H1 (cell line): Measurements from ENCODE around the gene CNIH3. TPM values are rescaled to one million over a fixed set of nuclear protein-coding genes. Genes with fewer than 3 reads are reported as not detected.

Experiments
- CTCF ChIA-PET: fragments of 300-600 bp; sonication (Branson Sonifier 250); formaldehyde crosslinking; loops from one replicate; lab custom pipeline; 2021; ENCODE audit not compliant: partially characterized antibody; lab: Charles Lee
- POLR2A ChIA-PET: fragments of 300-600 bp; sonication (Branson Sonifier 250); formaldehyde crosslinking; loops from one replicate; lab custom pipeline; 2021; ENCODE audit warnings: inconsistent platforms; ENCODE audit not compliant: partially characterized antibody; lab: Charles Lee
- DNase-seq, 2 experiments: peaks; one replicate each; pipeline versions ENCODE4 v3.0.0 to v3.0.0-alpha.2; 2010 to 2022; ENCODE audit warnings: low spot score in 2 of 2, low read depth in 1 of 2, mixed read lengths in 1 of 2
- FAIRE-seq: peaks from 2 replicates; lab custom pipeline; 2011; peaks lifted over from hg19 to GRCh38; lab: Jason Lieb, UNC
- H2AFZ ChIP-seq: 2 replicates; pipeline ENCODE4 v1.8.1; 2012; ENCODE audit warnings: low read length, inconsistent platforms
- H2AK5ac ChIP-seq: 2 replicates; pipeline ENCODE4 v1.6.1; 2013; ENCODE audit warnings: low read depth, low read length
- H2BK120ac ChIP-seq: replicated peaks from 2 replicates; pipeline ENCODE3; 2013; ENCODE audit warnings: low read depth, low read length, inconsistent platforms
- H2BK12ac ChIP-seq: 2 replicates; pipeline ENCODE4 v1.6.1; 2013; ENCODE audit warnings: low read depth, low read length
- H2BK15ac ChIP-seq: 2 replicates; pipeline ENCODE4 v1.6.1; 2013; ENCODE audit warnings: low read length
- H2BK20ac ChIP-seq: 2 replicates; pipeline ENCODE4 v1.6.1; 2013; ENCODE audit warnings: low read length
- H2BK5ac ChIP-seq: 2 replicates; pipeline ENCODE4 v1.6.1; 2013; ENCODE audit warnings: low read depth, low read length
- H3K14ac ChIP-seq: 2 replicates; pipeline ENCODE4 v1.6.1; 2013; ENCODE audit warnings: inconsistent platforms; ENCODE audit not compliant: insufficient read length
- H3K18ac ChIP-seq: 2 replicates; pipeline ENCODE4 v1.6.1; 2013; ENCODE audit warnings: low read length; ENCODE audit errors: extremely low read depth
- H3K23ac ChIP-seq: 2 replicates; pipeline ENCODE4 v1.6.1; 2013; ENCODE audit warnings: inconsistent platforms; ENCODE audit not compliant: insufficient read length
- H3K23me2 ChIP-seq: 2 replicates; pipeline ENCODE4 v1.6.1; 2013; ENCODE audit warnings: low read depth, low read length
- H3K27ac ChIP-seq: 2 replicates; pipeline ENCODE4 v1.6.1; 2011; ENCODE audit warnings: low read depth, low read length, inconsistent platforms
- H3K27me3 ChIP-seq, 4 experiments: replicated peaks in 1 of 4; 1 replicate in 1 of 4; 2 replicates in 3 of 4; pipeline versions ENCODE4 v1.6.1 to v1.8.1; 2011 to 2013; ENCODE audit warnings: low read length in 3 of 4, mild to moderate bottlenecking in 3 of 4, inconsistent platforms in 2 of 4, mixed read lengths in 2 of 4, moderate library complexity in 1 of 4; ENCODE audit not compliant: control insufficient read depth in 3 of 4, insufficient read depth in 3 of 4; ENCODE audit errors: extremely low read depth in 1 of 4
- H3K36me3 ChIP-seq, 4 experiments: 2 replicates each; pipeline versions ENCODE4 v1.6.1 to v1.8.1; 2011 to 2013; ENCODE audit warnings: mild to moderate bottlenecking in 4 of 4, low read length in 3 of 4, moderate library complexity in 2 of 4, control low read depth in 1 of 4, inconsistent platforms in 1 of 4; ENCODE audit not compliant: insufficient read depth in 4 of 4, control insufficient read depth in 2 of 4
- H3K4ac ChIP-seq: replicated peaks from 2 replicates; pipeline ENCODE3; 2013; ENCODE audit warnings: low read length, low read depth, mixed read lengths, inconsistent platforms; ENCODE audit not compliant: insufficient read length
- H3K4me1 ChIP-seq, 4 experiments: replicated peaks in 1 of 4; 1 replicate in 1 of 4; 2 replicates in 3 of 4; pipeline versions ENCODE4 v1.6.1 to v1.8.1; 2011 to 2013; ENCODE audit warnings: low read length in 3 of 4, inconsistent platforms in 2 of 4, mixed read lengths in 1 of 4; ENCODE audit not compliant: insufficient read depth in 4 of 4, control insufficient read depth in 3 of 4
- H3K4me2 ChIP-seq, 2 experiments: 2 replicates each; pipeline versions ENCODE4 v1.6.1 to v1.8.1; 2011 to 2013; ENCODE audit warnings: low read depth in 2 of 2, low read length in 2 of 2, control low read depth in 1 of 2, inconsistent platforms in 1 of 2, mild to moderate bottlenecking in 1 of 2; ENCODE audit not compliant: insufficient read depth in 1 of 2
- H3K4me3 ChIP-seq, 4 experiments: fragments of 200-600, 300-600 bp in 1 of 4; sonication (generic), shearing (Covaris generic), sonication (Bioruptor Twin) in 1 of 4; 2 replicates each; pipeline versions ENCODE4 v1.5.1 to v1.8.1; 2011 to 2016; ENCODE audit warnings: low read length in 4 of 4, low read depth in 3 of 4, control low read depth in 2 of 4, inconsistent platforms in 2 of 4, mild to moderate bottlenecking in 2 of 4, mixed read lengths in 1 of 4, moderate library complexity in 1 of 4; ENCODE audit not compliant: insufficient read depth in 2 of 4; ENCODE audit errors: extremely low read depth in 1 of 4
- H3K56ac ChIP-seq: replicated peaks from 2 replicates; pipeline ENCODE3; 2013; ENCODE audit warnings: low read depth, mild to moderate bottlenecking, mixed read lengths, low read length, inconsistent platforms; ENCODE audit not compliant: insufficient read length
- H3K79me1 ChIP-seq: 2 replicates; pipeline ENCODE4 v1.6.1; 2013; ENCODE audit warnings: low read depth, low read length, control low read depth
- H3K79me2 ChIP-seq, 2 experiments: 2 replicates each; pipeline versions ENCODE4 v1.6.1 to v1.8.1; 2012 to 2013; ENCODE audit warnings: low read length in 2 of 2, mild to moderate bottlenecking in 2 of 2, inconsistent platforms in 1 of 2; ENCODE audit not compliant: insufficient read depth in 2 of 2, control insufficient read depth in 1 of 2
- H3K9ac ChIP-seq, 4 experiments: replicated peaks in 1 of 4; 1 replicate in 1 of 4; 2 replicates in 3 of 4; pipeline versions ENCODE4 v1.6.1 to v1.8.1; 2011 to 2013; ENCODE audit warnings: low read depth in 3 of 4, low read length in 3 of 4, control low read depth in 2 of 4, mild to moderate bottlenecking in 2 of 4, moderate library complexity in 2 of 4, inconsistent platforms in 1 of 4; ENCODE audit errors: extremely low read depth in 1 of 4
- H3K9me3 ChIP-seq, 2 experiments: 2 replicates each; pipeline versions ENCODE4 v1.6.1 to v1.8.1; 2012 to 2013; ENCODE audit warnings: mild to moderate bottlenecking in 2 of 2, moderate library complexity in 2 of 2, control low read depth in 1 of 2, inconsistent platforms in 1 of 2, low read depth in 1 of 2, low read length in 1 of 2, mixed read lengths in 1 of 2; ENCODE audit not compliant: insufficient read depth in 2 of 2
- H4K20me1 ChIP-seq, 2 experiments: replicated peaks in 1 of 2; 2 replicates each; pipeline versions ENCODE3 to v1.8.1; 2011 to 2013; ENCODE audit warnings: inconsistent platforms in 2 of 2, low read length in 2 of 2, mild to moderate bottlenecking in 1 of 2; ENCODE audit not compliant: insufficient read depth in 2 of 2, control insufficient read depth in 1 of 2
- H4K5ac ChIP-seq: 2 replicates; pipeline ENCODE4 v1.6.1; 2013; ENCODE audit warnings: low read length, low read depth, mixed read lengths, inconsistent platforms; ENCODE audit not compliant: insufficient read length
- H4K8ac ChIP-seq: 2 replicates; pipeline ENCODE4 v1.8.0; 2013; ENCODE audit warnings: mild to moderate bottlenecking, moderate library complexity, low read length, inconsistent platforms; ENCODE audit not compliant: insufficient read depth; ENCODE audit errors: extremely low read depth
- H4K91ac ChIP-seq: replicated peaks from 2 replicates; pipeline ENCODE3; 2013; ENCODE audit warnings: low read length, mixed read lengths, inconsistent platforms; ENCODE audit not compliant: insufficient read length
- CEBPB ChIP-seq: IDR thresholded peaks from 2 replicates; pipeline ENCODE4 v1.6.1; 2012; ENCODE audit warnings: low read depth, low read length
- CTBP2 ChIP-seq: IDR thresholded peaks from 2 replicates; pipeline ENCODE4 v1.7.0; 2011; ENCODE audit warnings: borderline replicate concordance, mild to moderate bottlenecking, moderate library complexity, mixed read lengths, low read length; ENCODE audit not compliant: insufficient read depth, insufficient read length
- GTF2F1 ChIP-seq: IDR thresholded peaks from 2 replicates; pipeline ENCODE4 v1.6.1; 2012; ENCODE audit warnings: low read depth, low read length, improper control_type of control experiment, borderline replicate concordance
- JUN ChIP-seq: IDR thresholded peaks from 2 replicates; pipeline ENCODE4 v1.6.1; 2011; ENCODE audit warnings: low read depth, mild to moderate bottlenecking, improper control_type of control experiment, low read length
- KDM5A ChIP-seq: fragments of 200-600 bp; IDR thresholded peaks from 2 replicates; pipeline ENCODE4 v1.7.1; 2012; ENCODE audit warnings: mild to moderate bottlenecking, low read length, inconsistent platforms, mixed read lengths
- NRF1 ChIP-seq: IDR thresholded peaks from 2 replicates; pipeline ENCODE4 v1.6.1; 2011; ENCODE audit warnings: mild to moderate bottlenecking, low read depth, low read length, improper control_type of control experiment
- SIN3A ChIP-seq, 2 experiments: IDR thresholded peaks in 1 of 2; conservative IDR thresholded peaks in 1 of 2; 2 replicates each; pipeline ENCODE4 v1.6.1; 2011 to 2012; ENCODE audit warnings: low read length in 2 of 2, improper control_type of control experiment in 1 of 2, low read depth in 1 of 2, mild to moderate bottlenecking in 1 of 2
- TAF7 ChIP-seq: optimal IDR thresholded peaks from 2 replicates; pipeline ENCODE3; 2011; ENCODE audit warnings: low read depth, mild to moderate bottlenecking, inconsistent platforms, low read length, moderate library complexity, borderline replicate concordance
- WGBS, 2 experiments: shearing (Covaris generic) in 1 of 2; methylation state at CpG; one replicate each; pipeline versions ENCODE4 v1.1.6 to v1.1.7; 2013 to 2015; ENCODE audit warnings: low lambda C conversion rate in 2 of 2, mixed read lengths in 2 of 2, inconsistent platforms in 1 of 2, low coverage in 1 of 2, missing lambda C conversion rate in 1 of 2; ENCODE audit not compliant: insufficient replicate concordance in 2 of 2, insufficient coverage in 1 of 2, insufficient read length in 1 of 2; ENCODE audit errors: extremely low coverage in 1 of 2, missing lambda C conversion rate in 1 of 2; 5-methylcytosine and 5-hydroxymethylcytosine counted together
- polyA plus RNA-seq, 7 experiments: library from polyadenylated mRNA; depleted of rRNA in 3 of 7; stranded (reverse) in 5 of 7; unstranded in 2 of 7; fragments of >200 nt in 5 of 7; fragments of 200-250 nt in 2 of 7; gene quantifications; 1 replicate in 5 of 7; 2 replicates in 1 of 7; 4 replicates in 1 of 7; pipeline versions ENCODE4 v1.2.1 to v1.2.3, GENCODE V29; 2011 to 2013; ENCODE audit warnings: missing spikeins in 2 of 7, mixed read lengths in 2 of 7
- total RNA-seq: library from RNA; stranded (reverse); fragmentation: NEBNext Ultra II Directional; extraction: Animal tissue kit (Norgen Biotek cat#: 25700); gene quantifications from 2 replicates; pipeline ENCODE4 v1.2.1, GENCODE V29; 2021
- TF ChIP-seq, protein P1 (sequence below): IDR thresholded peaks from 2 replicates; pipeline ENCODE4 v1.6.1; 2012; ENCODE audit warnings: low read length, inconsistent platforms

CNIH3 gene
- total and polyA plus RNA-seq, 2 of the 8 experiments (the other 6 are each of a cell fraction or from before 2014, with no cell fraction given): 3.7 to 5.6 TPM

DNA sequence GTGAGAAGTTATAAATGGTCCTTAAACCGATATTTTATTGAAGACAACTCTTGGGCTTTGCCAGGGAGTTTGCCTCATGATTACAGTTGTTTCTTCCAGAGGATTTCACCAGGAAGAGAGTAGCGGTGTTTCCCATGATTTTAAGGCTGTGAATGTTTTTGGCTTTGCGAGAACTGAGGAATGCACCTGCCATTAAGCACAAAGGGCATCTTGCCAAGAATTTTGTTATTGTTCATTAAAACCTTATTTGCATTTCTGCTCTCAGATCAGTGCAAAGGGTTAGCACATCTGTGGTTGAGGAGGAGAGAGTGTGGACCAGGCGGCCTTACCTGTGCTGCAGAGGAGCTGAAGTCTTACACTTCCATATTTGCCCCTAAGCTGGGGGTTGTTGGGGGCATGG, 13.8 kb downstream of the CNIH3 start:
- FAIRE-seq: no peak
- TF ChIP-seq JUN (no peak), GTF2F1 (no peak), TAF7 (no peak), CEBPB (no peak), CTBP2 (no peak), KDM5A (no peak), SIN3A (conservative IDR thresholded peaks at IDR 0.05 in 1 of 2, IDR thresholded peaks at IDR 0.05 in 1 of 2; ENCODE audit: low read depth in 1 of 2, low read length in 2 of 2) (no peak), NRF1 (no peak)
- TF ChIP-seq, protein P1, sequence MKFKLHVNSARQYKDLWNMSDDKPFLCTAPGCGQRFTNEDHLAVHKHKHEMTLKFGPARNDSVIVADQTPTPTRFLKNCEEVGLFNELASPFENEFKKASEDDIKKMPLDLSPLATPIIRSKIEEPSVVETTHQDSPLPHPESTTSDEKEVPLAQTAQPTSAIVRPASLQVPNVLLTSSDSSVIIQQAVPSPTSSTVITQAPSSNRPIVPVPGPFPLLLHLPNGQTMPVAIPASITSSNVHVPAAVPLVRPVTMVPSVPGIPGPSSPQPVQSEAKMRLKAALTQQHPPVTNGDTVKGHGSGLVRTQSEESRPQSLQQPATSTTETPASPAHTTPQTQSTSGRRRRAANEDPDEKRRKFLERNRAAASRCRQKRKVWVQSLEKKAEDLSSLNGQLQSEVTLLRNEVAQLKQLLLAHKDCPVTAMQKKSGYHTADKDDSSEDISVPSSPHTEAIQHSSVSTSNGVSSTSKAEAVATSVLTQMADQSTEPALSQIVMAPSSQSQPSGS: no peak
- TF ChIP-seq, all 59 proteins: peak for 0
- no peaks in the 10 kb centered on the region for H4K20me1 ChIP-seq
- DNase-seq: no peak
- H3K23me2 ChIP-seq: no peaks in the 10 kb centered on the region
- H4K5ac ChIP-seq: no peak overlapping the region
- WGBS, 2 experiments: 88% methylated on average over 4 of the region's 4 CpGs; no CpG with 5 or more reads in 1 of the 2 experiments
- no peak overlapping the region for H3K9ac ChIP-seq
- no peak overlapping the region for H3K4me2 ChIP-seq
- no peak overlapping the region for H2BK15ac ChIP-seq
- H3K4ac ChIP-seq: no peak overlapping the region
- H3K23ac ChIP-seq: no peak overlapping the region
- no peak overlapping the region for H2BK120ac ChIP-seq
- no peak overlapping the region for H2AFZ ChIP-seq
- no peak overlapping the region for H2AK5ac ChIP-seq
- H3K4me3 ChIP-seq: no peak overlapping the region
- H2BK20ac ChIP-seq: no peak overlapping the region
- no peak overlapping the region for H3K14ac ChIP-seq
- no peak overlapping the region for H4K91ac ChIP-seq
- no peak overlapping the region for H3K56ac ChIP-seq
- no peak overlapping the region for H2BK5ac ChIP-seq
- no peak overlapping the region for H3K27ac ChIP-seq
- H3K27me3 ChIP-seq: no peaks in the 10 kb centered on the region
- CTCF ChIA-PET: interaction anchor here (0.6 to 7.8 kb wide), 4 partner anchors 15 to 265 kb away, joined by 3 to 94 read pairs (median 8); no protein-coding TSS in a partner anchor
- POLR2A ChIA-PET: interaction anchor here (0.8 kb wide), 1 partner anchor 11 kb away, joined by 4 read pairs; no protein-coding TSS in a partner anchor
- no peak overlapping the region for H4K8ac ChIP-seq
- peaks cover 0 to 9% (median 5%) of the 10 kb centered on the region in 4 experiments; a peak in 5 of 7 replicates for H3K4me1 ChIP-seq
- H3K18ac ChIP-seq: no peak overlapping the region
- H3K79me2 ChIP-seq: no peaks in the 10 kb centered on the region
- no peaks in the 10 kb centered on the region for H3K79me1 ChIP-seq
- no peaks in the 10 kb centered on the region for H3K9me3 ChIP-seq
- H2BK12ac ChIP-seq: no peak overlapping the region
- H3K36me3 ChIP-seq: peaks cover 0 to 2% (median 0%) of the 10 kb centered on the region in 4 experiments; a peak in 2 of 8 replicates
